Measurements from ENCODE around the gene MRPL4.
A peak's percentile ranks its signal among the peaks of the same experiment; 100 is the strongest.

The MRPL4 gene

DNA sequence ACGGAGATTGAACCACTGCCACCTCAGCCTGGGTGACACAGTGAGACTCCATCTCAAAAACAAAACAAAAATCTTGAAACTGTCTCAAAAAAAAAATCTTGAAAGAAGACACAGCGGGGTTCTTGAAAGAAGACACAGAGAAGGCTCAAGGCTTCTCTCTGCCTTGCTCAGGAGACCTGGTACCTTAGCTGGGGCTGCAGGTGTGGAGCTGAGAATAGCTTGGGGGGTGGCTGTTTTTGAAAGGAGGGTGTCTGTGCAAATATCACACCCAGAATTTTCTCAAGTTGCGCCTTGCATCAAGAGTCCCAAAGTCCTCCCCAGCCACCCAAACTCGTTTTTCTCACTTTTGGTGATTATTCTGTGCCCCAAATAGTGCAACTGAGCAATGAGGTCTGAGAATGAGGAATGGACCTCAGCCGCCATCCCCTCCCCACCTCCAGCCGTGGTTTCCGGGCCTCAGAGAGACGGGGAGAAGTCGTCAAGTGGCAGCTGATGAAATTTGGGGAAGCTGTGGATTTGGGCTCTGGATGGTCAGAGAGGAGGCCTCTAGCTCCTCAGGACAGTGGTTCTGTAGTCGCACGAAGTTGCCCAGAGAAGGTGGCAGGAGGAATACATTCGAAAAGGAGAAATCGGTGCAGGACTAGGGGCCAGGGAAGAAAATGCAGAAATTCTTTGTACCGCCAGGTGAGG, 29.7 kb upstream of the MRPL4 start:
- no peak overlapping the region for H3K4me3 ChIP-seq (ENCODE audit: low read depth, low read length)
- in situ Hi-C loops (cut with HindIII; ENCODE audit: low sequenced_read_pairs) = no loop called here
- no peak for DNase-seq (ENCODE audit: low read depth, low spot score)
- TF ChIP-seq, protein P1, sequence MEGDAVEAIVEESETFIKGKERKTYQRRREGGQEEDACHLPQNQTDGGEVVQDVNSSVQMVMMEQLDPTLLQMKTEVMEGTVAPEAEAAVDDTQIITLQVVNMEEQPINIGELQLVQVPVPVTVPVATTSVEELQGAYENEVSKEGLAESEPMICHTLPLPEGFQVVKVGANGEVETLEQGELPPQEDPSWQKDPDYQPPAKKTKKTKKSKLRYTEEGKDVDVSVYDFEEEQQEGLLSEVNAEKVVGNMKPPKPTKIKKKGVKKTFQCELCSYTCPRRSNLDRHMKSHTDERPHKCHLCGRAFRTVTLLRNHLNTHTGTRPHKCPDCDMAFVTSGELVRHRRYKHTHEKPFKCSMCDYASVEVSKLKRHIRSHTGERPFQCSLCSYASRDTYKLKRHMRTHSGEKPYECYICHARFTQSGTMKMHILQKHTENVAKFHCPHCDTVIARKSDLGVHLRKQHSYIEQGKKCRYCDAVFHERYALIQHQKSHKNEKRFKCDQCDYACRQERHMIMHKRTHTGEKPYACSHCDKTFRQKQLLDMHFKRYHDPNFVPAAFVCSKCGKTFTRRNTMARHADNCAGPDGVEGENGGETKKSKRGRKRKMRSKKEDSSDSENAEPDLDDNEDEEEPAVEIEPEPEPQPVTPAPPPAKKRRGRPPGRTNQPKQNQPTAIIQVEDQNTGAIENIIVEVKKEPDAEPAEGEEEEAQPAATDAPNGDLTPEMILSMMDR (IDR thresholded peaks at IDR 0.05; ENCODE audit: low read depth, low read length) = no peak

DNA sequence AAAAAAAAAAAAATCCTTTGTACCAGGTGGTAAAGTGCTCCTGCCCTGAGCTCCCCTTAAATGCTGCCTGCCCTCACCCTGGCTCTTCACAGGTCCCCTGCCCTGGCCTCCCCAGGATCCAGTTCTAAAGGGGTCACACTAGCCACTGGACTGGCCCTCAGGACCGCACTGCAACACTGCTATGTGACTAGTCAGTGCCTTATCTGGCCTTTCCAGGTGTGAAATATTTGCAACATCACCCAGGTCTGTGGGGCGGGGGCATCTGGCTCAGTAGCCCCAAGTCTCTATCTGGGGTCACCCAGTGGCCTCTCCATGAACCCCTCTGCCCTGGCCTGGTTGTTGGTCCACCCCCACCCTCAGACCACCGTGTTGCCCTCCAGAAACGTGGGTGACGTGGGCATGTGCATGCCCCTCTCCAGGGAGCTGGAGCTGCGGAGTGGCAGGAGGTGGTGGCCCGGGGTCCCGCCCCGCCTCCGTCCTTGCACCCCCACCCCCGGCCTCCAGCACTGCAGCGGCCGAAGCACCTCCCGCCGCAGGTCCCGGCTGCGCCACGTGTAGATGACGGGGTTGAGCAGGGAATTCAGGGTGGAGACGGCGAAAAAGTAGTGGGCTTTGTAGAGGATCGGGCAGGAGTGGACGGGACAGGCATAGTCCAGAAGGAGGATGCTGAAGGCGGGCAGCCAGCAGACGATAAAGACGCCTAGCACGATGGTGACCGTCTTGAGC, 28.4 kb upstream of the MRPL4 start:
- no peak for DNase-seq (ENCODE audit: low read depth, low spot score)
- in situ Hi-C loops (cut with HindIII; ENCODE audit: low sequenced_read_pairs) = no loop called here
- TF ChIP-seq, protein P1 (IDR thresholded peaks at IDR 0.05; ENCODE audit: low read depth, low read length) = no peak
- H3K4me3 ChIP-seq (ENCODE audit: low read depth, low read length) = no peak overlapping the region

DNA sequence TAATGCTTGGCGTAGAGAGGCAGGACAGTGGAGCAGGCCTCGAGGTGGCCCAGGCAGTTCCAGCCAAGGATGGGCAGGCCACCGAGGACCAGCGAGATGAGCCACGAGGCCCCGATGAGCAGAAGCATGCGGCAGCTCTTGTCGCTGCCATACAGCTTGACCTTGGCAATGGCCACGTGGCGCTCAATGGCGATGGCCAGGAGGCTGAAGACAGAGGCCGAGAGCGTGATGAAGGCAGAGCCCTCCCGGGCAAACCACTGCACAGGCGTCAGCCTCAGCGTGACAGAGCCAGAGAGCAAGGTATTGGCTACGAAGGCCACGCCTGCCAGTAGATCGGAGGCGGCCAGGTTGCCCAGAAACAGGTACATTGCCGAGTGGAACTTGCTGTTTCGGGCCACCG, 27.7 kb upstream of the MRPL4 start:
- in situ Hi-C loops (cut with HindIII; ENCODE audit: low sequenced_read_pairs) = no loop called here
- TF ChIP-seq, protein P1 (IDR thresholded peaks at IDR 0.05; ENCODE audit: low read depth, low read length) = no peak
- DNase-seq (ENCODE audit: low read depth, low spot score) = no peak
- H3K4me3 ChIP-seq (ENCODE audit: low read depth, low read length) = no peak overlapping the region

DNA sequence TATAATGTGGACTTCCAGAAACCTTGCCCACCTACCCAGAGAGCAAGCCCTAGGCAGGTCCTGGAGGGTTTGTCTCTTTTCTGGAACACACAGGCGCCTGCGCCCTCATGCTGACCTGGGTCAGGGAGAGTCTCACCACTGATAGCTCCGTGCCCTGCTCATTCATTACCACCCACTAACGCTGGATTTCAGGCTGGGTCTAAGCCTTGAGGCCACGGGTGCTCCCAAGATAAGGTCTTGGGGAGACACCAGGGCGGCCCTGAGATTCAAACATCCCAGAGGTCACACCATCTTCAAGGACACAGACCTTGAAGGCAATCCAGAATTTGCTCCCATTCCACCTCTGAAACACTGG, 26.0 kb upstream of the MRPL4 start:
- no peak for DNase-seq (ENCODE audit: low read depth, low spot score)
- no peak overlapping the region for H3K4me3 ChIP-seq (ENCODE audit: low read depth, low read length)
- TF ChIP-seq, protein P1 (IDR thresholded peaks at IDR 0.05; ENCODE audit: low read depth, low read length) = no peak
- in situ Hi-C loops (cut with HindIII; ENCODE audit: low sequenced_read_pairs) = no loop called here

DNA sequence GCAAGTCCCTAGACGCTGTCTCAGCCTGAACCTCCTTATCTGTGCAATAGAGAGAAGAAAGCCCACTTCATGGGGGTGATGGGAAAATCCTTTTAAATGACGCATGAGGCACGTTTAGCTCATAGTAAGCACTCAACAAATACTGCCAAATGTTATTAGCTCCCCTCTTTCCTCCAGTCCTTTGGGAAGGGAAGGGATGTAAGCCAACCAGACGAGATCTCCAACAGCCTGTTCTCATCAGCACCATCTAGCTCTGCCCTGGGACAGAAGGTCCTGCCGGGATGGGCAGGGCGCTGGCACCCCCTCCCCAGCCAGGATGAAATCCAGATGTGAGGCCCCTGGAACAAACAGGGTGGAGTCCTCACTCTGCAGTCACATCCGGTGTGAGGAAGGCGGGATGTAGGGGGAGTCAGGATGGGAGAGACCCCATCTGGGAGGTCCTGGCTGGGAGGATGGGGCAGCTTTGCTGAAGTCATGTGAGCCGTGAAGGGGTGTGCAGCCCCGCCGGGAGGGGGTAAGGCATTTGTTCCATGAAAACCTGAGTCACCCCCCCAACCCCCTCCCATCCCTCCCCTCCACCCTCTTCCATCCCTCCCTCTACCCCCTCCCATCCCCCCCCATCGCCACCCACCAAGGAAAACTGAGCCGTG, 25.5 kb upstream of the MRPL4 start:
- in situ Hi-C loops (cut with HindIII; ENCODE audit: low sequenced_read_pairs) = no loop called here
- DNase-seq (ENCODE audit: low read depth, low spot score) = peak; percentile 47
- TF ChIP-seq, protein P1 (IDR thresholded peaks at IDR 0.05; ENCODE audit: low read depth, low read length) = no peak
- no peak overlapping the region for H3K4me3 ChIP-seq (ENCODE audit: low read depth, low read length)

DNA sequence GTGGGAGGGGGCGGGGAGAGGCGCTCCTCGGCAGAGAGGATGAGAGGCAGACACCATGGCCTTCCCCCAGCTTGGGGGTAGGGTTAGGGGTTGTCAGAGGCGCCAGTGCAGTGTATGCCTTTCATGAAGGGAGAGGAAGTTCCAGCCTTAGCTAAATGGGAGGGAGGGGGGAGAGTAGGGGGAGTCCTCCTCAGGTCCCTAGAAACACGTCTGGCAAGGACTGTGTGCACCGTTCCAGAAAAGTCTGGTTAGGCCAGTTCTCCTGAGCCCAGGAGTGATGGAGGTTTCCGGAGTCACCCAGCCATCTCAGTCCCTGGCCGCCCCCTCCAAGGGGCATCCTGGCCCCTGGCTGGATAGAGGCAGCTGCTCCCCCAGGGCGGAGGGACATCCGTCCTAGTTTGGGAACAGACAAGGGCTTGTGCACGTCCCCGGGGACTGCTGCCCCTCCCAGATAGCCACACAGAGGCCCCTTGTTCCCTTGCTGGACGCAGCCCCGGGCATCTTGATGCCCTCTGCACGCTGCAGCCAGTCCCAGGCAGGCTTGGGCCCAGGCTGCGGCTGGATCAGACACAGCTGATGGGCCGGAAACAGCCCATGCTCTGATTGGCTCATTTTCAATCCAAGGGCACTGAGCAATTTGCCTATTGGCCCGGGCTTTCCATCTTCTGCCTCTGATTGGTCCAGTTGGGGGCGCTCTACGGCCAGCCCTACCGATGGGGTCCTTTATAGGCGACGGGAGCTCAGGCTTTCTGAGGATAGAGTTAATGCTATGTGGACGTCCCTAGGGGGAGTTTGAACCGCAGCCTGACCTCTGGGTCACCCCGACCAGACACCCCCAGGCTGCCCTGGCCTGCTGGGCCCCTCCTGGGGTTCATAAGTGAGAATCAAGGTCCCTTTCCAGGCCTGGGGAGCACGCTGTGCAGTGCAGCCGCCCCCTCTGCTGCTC, 24.7 kb upstream of the MRPL4 start:
- H3K4me3 ChIP-seq (ENCODE audit: low read depth, low read length) = no peak overlapping the region
- TF ChIP-seq, protein P1 (IDR thresholded peaks at IDR 0.05; ENCODE audit: low read depth, low read length) = peak; percentile 6
- no peak for DNase-seq (ENCODE audit: low read depth, low spot score)
- in situ Hi-C loops (cut with HindIII; ENCODE audit: low sequenced_read_pairs) = no loop called here
